GM23338 (cell line): ENCODE data around the gene EEF1AKMT2.

Experiments
- CREB1 ChIP-seq: fragments of 250-450 bp; sonication (Bioruptor Pico); IDR thresholded peaks from 2 replicates; pipeline ENCODE4 v1.5.0; 2020; ENCODE audit warnings: low read depth, mild to moderate bottlenecking, moderate library complexity
- ETS1 ChIP-seq: IDR thresholded peaks from 2 replicates; pipeline ENCODE4 v1.6.1; 2016; ENCODE audit warnings: antibody characterized with exemption
- EZH2 ChIP-seq: fragments of 200-600 bp; sonication (generic); IDR thresholded peaks from one replicate; pipeline ENCODE4 v1.8.0; 2017; ENCODE audit warnings: antibody characterized with exemption, mild to moderate bottlenecking, low read depth; ENCODE audit not compliant: unreplicated experiment
- EZH2phosphoT487 ChIP-seq: fragments of 200-600 bp; sonication (generic); IDR thresholded peaks from one replicate; pipeline ENCODE4 v1.8.1; 2018; ENCODE audit warnings: antibody characterized with exemption; ENCODE audit not compliant: unreplicated experiment
- POLR2AphosphoS5 ChIP-seq: IDR thresholded peaks from 2 replicates; pipeline ENCODE4 v1.6.1; 2016; ENCODE audit warnings: antibody characterized with exemption, low read depth
- STAT1 ChIP-seq: IDR thresholded peaks from one replicate; pipeline ENCODE4 v1.6.1; 2016; ENCODE audit warnings: antibody characterized with exemption; ENCODE audit not compliant: unreplicated experiment
- ZNF114 ChIP-seq: fragments of 250-450 bp; sonication (Bioruptor Pico); IDR thresholded peaks from 2 replicates; pipeline ENCODE4 v1.5.0; 2020; ENCODE audit warnings: mild to moderate bottlenecking, moderate library complexity
- ZNF331 ChIP-seq: fragments of 250-450 bp; sonication (Bioruptor Pico); IDR thresholded peaks from 2 replicates; pipeline ENCODE4 v1.5.0; 2020; ENCODE audit warnings: low read depth, mild to moderate bottlenecking, moderate library complexity
- TF ChIP-seq, protein P1 (sequence below), 2 experiments: fragments of 200-600 bp in 1 of 2; sonication (generic) in 1 of 2; conservative IDR thresholded peaks; 2 replicates each; pipeline versions ENCODE4 v1.5.1 to v1.6.1; 2016 to 2017; ENCODE audit warnings: antibody characterized with exemption in 2 of 2, low read depth in 2 of 2, mild to moderate bottlenecking in 2 of 2, moderate library complexity in 1 of 2
- TF ChIP-seq, protein P2 (sequence below): IDR thresholded peaks from one replicate; pipeline ENCODE4 v1.6.1; 2018; ENCODE audit warnings: antibody characterized with exemption; ENCODE audit not compliant: unreplicated experiment

GRCh38 chr10:124826262-124826661 is 34.6 kb upstream of the EEF1AKMT2 start:
- TF ChIP-seq EZH2phosphoT487, result no peak
- TF ChIP-seq, protein P1, sequence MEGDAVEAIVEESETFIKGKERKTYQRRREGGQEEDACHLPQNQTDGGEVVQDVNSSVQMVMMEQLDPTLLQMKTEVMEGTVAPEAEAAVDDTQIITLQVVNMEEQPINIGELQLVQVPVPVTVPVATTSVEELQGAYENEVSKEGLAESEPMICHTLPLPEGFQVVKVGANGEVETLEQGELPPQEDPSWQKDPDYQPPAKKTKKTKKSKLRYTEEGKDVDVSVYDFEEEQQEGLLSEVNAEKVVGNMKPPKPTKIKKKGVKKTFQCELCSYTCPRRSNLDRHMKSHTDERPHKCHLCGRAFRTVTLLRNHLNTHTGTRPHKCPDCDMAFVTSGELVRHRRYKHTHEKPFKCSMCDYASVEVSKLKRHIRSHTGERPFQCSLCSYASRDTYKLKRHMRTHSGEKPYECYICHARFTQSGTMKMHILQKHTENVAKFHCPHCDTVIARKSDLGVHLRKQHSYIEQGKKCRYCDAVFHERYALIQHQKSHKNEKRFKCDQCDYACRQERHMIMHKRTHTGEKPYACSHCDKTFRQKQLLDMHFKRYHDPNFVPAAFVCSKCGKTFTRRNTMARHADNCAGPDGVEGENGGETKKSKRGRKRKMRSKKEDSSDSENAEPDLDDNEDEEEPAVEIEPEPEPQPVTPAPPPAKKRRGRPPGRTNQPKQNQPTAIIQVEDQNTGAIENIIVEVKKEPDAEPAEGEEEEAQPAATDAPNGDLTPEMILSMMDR (conservative IDR thresholded peaks at IDR 0.05; ENCODE audit: low read depth in 2 of 2), result no peak
- TF ChIP-seq POLR2AphosphoS5, result no peak
- no peak for TF ChIP-seq EZH2
- TF ChIP-seq ZNF331 (CRISPR knock-in tag), result no peak
- TF ChIP-seq CREB1, result no peak
- TF ChIP-seq ZNF114 (CRISPR knock-in tag), result no peak
- TF ChIP-seq, protein P2, sequence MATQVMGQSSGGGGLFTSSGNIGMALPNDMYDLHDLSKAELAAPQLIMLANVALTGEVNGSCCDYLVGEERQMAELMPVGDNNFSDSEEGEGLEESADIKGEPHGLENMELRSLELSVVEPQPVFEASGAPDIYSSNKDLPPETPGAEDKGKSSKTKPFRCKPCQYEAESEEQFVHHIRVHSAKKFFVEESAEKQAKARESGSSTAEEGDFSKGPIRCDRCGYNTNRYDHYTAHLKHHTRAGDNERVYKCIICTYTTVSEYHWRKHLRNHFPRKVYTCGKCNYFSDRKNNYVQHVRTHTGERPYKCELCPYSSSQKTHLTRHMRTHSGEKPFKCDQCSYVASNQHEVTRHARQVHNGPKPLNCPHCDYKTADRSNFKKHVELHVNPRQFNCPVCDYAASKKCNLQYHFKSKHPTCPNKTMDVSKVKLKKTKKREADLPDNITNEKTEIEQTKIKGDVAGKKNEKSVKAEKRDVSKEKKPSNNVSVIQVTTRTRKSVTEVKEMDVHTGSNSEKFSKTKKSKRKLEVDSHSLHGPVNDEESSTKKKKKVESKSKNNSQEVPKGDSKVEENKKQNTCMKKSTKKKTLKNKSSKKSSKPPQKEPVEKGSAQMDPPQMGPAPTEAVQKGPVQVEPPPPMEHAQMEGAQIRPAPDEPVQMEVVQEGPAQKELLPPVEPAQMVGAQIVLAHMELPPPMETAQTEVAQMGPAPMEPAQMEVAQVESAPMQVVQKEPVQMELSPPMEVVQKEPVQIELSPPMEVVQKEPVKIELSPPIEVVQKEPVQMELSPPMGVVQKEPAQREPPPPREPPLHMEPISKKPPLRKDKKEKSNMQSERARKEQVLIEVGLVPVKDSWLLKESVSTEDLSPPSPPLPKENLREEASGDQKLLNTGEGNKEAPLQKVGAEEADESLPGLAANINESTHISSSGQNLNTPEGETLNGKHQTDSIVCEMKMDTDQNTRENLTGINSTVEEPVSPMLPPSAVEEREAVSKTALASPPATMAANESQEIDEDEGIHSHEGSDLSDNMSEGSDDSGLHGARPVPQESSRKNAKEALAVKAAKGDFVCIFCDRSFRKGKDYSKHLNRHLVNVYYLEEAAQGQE, result no peak
- TF ChIP-seq ETS1, result no peak
- TF ChIP-seq STAT1, result no peak
